ENCODE measurements around the gene SLC49A3. TPM values are rescaled to one million over a fixed set of nuclear protein-coding genes. Genes with fewer than 3 reads are reported as not detected.

SLC49A3 gene
- total RNA-seq, 1 experiment from 2014 or later: not detected

DNA sequence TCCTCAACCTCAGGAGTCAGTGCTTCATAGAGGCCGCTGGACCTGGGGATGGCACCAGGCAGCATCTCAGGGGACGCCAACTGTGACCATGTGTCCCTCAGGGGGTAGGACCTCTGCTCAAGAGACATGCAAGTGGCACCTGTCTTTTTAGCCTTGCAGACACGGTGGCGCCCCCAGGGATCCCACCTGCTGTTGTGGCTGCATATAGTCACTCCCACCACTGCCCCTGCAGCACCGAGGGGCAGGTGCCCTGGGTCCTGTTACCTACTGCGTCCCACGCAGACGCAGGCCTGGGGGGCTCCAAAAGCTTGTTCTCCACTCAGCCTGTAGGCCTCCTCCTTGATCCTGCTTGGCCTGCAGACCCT is 12.1 kb downstream of the SLC49A3 start:
- no peaks in the 10 kb centered on the region for H3K9me3 ChIP-seq (ENCODE audit: low read length)
- ATAC-seq (no peak), DNase-seq (no peak)
- peaks cover 33% of the 10 kb centered on the region for H3K4me1 ChIP-seq (ENCODE audit: insufficient read depth, low read length)
- CTCF ChIA-PET: no interaction called here
- BruUV-seq (replicated peaks): no TSS peak
- no peaks in the 10 kb centered on the region for H3K27me3 ChIP-seq (ENCODE audit: low read length)
- no peaks in the 10 kb centered on the region for H3K9me2 ChIP-seq (replicated peaks; ENCODE audit: low read length)
- H3K36me3 ChIP-seq (ENCODE audit: low read depth, low read length): peaks cover 9% of the 10 kb centered on the region
- peaks cover 20% of the 10 kb centered on the region for H3K79me2 ChIP-seq (ENCODE audit: low read length)
- no peak overlapping the region for H3K9ac ChIP-seq (ENCODE audit: low read length)
- no peak for TF ChIP-seq EZH2phosphoT487 (IDR thresholded peaks at IDR 0.05; ENCODE audit: borderline replicate concordance, low read length)
- TF ChIP-seq EZH2 (IDR thresholded peaks at IDR 0.05; ENCODE audit: low read length, unreplicated experiment): no peak
- TF ChIP-seq, protein P1, sequence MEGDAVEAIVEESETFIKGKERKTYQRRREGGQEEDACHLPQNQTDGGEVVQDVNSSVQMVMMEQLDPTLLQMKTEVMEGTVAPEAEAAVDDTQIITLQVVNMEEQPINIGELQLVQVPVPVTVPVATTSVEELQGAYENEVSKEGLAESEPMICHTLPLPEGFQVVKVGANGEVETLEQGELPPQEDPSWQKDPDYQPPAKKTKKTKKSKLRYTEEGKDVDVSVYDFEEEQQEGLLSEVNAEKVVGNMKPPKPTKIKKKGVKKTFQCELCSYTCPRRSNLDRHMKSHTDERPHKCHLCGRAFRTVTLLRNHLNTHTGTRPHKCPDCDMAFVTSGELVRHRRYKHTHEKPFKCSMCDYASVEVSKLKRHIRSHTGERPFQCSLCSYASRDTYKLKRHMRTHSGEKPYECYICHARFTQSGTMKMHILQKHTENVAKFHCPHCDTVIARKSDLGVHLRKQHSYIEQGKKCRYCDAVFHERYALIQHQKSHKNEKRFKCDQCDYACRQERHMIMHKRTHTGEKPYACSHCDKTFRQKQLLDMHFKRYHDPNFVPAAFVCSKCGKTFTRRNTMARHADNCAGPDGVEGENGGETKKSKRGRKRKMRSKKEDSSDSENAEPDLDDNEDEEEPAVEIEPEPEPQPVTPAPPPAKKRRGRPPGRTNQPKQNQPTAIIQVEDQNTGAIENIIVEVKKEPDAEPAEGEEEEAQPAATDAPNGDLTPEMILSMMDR (conservative IDR thresholded peaks at IDR 0.05; ENCODE audit: low read depth, low read length): no peak
- H3K4me2 ChIP-seq (ENCODE audit: low read length): no peak overlapping the region
- POLR2A ChIA-PET (ENCODE audit: unreplicated experiment): no interaction called here
- intact Hi-C loops (cut with micrococcal nuclease): no loop called here
- no peaks in the 10 kb centered on the region for H3F3A ChIP-seq (ENCODE audit: low read length, unreplicated experiment)
- no peak overlapping the region for H2AFZ ChIP-seq (ENCODE audit: low read length)
- no peak overlapping the region for H3K27ac ChIP-seq (ENCODE audit: low read length)
- H4K20me1 ChIP-seq (ENCODE audit: low read length): no peaks in the 10 kb centered on the region
- H3K4me3 ChIP-seq (ENCODE audit: low read length): no peak overlapping the region

DNA sequence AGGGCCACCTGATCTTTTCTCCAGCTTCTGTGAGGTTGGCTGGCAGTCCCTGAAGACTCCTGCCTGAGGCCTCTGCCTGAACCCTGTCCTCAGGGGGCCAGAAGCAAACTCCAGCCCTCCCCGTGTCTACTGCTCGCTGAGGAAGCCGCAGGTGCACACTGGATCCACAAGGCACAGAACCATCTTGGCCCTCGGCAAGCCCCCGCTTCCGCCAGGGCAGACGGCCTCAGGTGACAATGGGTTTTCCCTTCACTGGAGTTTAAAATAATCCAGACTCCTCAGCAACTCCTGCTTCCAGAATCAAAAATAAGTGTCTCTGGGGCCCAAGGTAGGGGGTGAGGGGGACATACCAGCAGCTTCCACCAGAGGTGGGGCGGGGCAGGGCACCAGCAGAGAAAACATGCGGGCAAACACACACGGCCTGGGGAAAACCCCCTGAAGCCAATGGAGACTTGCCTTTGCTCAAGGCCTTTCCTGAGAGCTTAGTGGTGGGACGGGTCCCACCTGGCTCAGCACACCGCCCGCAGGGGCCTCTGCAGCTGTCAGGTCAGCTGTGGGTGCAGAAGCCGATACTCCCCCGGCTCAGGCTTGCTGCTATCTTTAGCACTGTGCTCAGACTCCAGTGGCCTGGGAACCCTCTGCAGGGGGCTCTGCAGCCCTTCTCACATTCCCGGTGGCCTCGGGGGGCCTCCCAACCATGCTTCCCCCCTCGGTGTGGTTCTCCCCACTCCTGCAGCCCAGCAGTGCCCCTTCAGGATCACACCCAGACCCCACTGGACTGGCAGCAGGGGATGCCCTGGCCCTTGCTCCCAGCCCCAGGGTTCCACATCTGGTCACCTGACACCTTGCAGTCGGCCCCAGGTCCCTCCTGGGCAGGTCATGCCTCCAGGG is 12.7 kb downstream of the SLC49A3 start:
- no peak overlapping the region for H3K4me3 ChIP-seq (ENCODE audit: low read length)
- DNase-seq (no peak), ATAC-seq (no peak)
- no peaks in the 10 kb centered on the region for H4K20me1 ChIP-seq (ENCODE audit: low read length)
- no peak overlapping the region for H3K4me2 ChIP-seq (ENCODE audit: low read length)
- H3F3A ChIP-seq (ENCODE audit: low read length, unreplicated experiment): no peaks in the 10 kb centered on the region
- POLR2A ChIA-PET (ENCODE audit: unreplicated experiment): no interaction called here
- H3K27me3 ChIP-seq (ENCODE audit: low read length): no peaks in the 10 kb centered on the region
- BruUV-seq (replicated peaks): no TSS peak
- no peak overlapping the region for H3K27ac ChIP-seq (ENCODE audit: low read length)
- peaks cover 20% of the 10 kb centered on the region for H3K79me2 ChIP-seq (ENCODE audit: low read length)
- H3K36me3 ChIP-seq (ENCODE audit: low read depth, low read length): peaks cover 13% of the 10 kb centered on the region
- H3K9ac ChIP-seq (ENCODE audit: low read length): no peak overlapping the region
- no peak overlapping the region for H2AFZ ChIP-seq (ENCODE audit: low read length)
- peaks cover 33% of the 10 kb centered on the region for H3K4me1 ChIP-seq (ENCODE audit: insufficient read depth, low read length)
- H3K9me3 ChIP-seq (ENCODE audit: low read length): no peaks in the 10 kb centered on the region
- CTCF ChIA-PET: no interaction called here
- H3K9me2 ChIP-seq (replicated peaks; ENCODE audit: low read length): no peaks in the 10 kb centered on the region
- no peak for TF ChIP-seq EZH2phosphoT487 (IDR thresholded peaks at IDR 0.05; ENCODE audit: borderline replicate concordance, low read length)
- TF ChIP-seq, protein P1 (conservative IDR thresholded peaks at IDR 0.05; ENCODE audit: low read depth, low read length): no peak
- TF ChIP-seq EZH2 (IDR thresholded peaks at IDR 0.05; ENCODE audit: low read length, unreplicated experiment): no peak
- intact Hi-C loops (cut with micrococcal nuclease): no loop called here
